Esophagus (tissue), 2 donors: ENCODE results near the gene PHACTR2. TPM values are rescaled to one million over a fixed set of nuclear protein-coding genes. Genes with fewer than 3 reads are reported as not detected.

Experiments
- H3K27ac ChIP-seq, 2 donors: one replicate each; pipeline ENCODE4 v1.5.1; 2013; ENCODE audit warnings: low read depth in 2 of 2, mild to moderate bottlenecking in 2 of 2, inconsistent platforms in 1 of 2, low read length in 1 of 2, moderate library complexity in 1 of 2
- H3K27me3 ChIP-seq, 2 donors: one replicate each; pipeline ENCODE4 v1.6.1; 2013; ENCODE audit warnings: low read length in 2 of 2, control low read depth in 1 of 2, mild to moderate bottlenecking in 1 of 2; ENCODE audit not compliant: insufficient read depth in 2 of 2, control insufficient read depth in 1 of 2
- H3K36me3 ChIP-seq, 2 donors: one replicate each; pipeline ENCODE4 v1.6.1; 2013; ENCODE audit warnings: low read length in 1 of 2; ENCODE audit not compliant: control insufficient read depth in 2 of 2, insufficient read depth in 2 of 2
- H3K4me1 ChIP-seq, 2 donors: one replicate each; pipeline ENCODE4 v1.6.1; 2013; ENCODE audit warnings: low read length in 1 of 2; ENCODE audit not compliant: control insufficient read depth in 2 of 2, insufficient read depth in 2 of 2
- H3K4me3 ChIP-seq, 2 donors: one replicate each; pipeline ENCODE4 v1.5.1; 2013; ENCODE audit warnings: low read length in 2 of 2, mild to moderate bottlenecking in 2 of 2, low read depth in 1 of 2, moderate library complexity in 1 of 2
- H3K9me3 ChIP-seq, 2 donors: one replicate each; pipeline ENCODE4 v1.6.1; 2013; ENCODE audit warnings: mild to moderate bottlenecking in 2 of 2, low read depth in 1 of 2, low read length in 1 of 2, moderate library complexity in 1 of 2; ENCODE audit not compliant: control insufficient read depth in 2 of 2, insufficient read depth in 1 of 2
- WGBS, 2 donors: extraction: QIAGEN DNeasy Blood & Tissue Kit; methylation state at CpG; one replicate each; pipeline ENCODE4 v1.1.7; 2013; 5-methylcytosine and 5-hydroxymethylcytosine counted together
- polyA plus RNA-seq, 2 donors: library from polyadenylated mRNA; stranded (reverse); fragments of 200-250 nt; gene quantifications; one replicate each; pipeline ENCODE4 v1.2.3, GENCODE V29; 2013
- donor health status: healthy with polysubstance abuse.
- donor health status: Bipolar disorder and iron deficiency.

PHACTR2 gene
- polyA plus RNA-seq, 2 donors = 12.3 to 13.2 TPM

GRCh38 chr6:143695130-143695968 is 17.6 kb downstream of the PHACTR2 start:
- 71% methylated on average over 7 of the region's 7 CpGs for WGBS, 2 donors
- H3K9me3 ChIP-seq = no peaks in the 10 kb centered on the region
- H3K36me3 ChIP-seq = no peaks in the 10 kb centered on the region
- no peak overlapping the region for H3K4me3 ChIP-seq
- H3K27ac ChIP-seq = no peak overlapping the region
- H3K4me1 ChIP-seq = peaks cover 3 to 6% of the 10 kb centered on the region in 2 donors
- no peaks in the 10 kb centered on the region for H3K27me3 ChIP-seq

- no peaks in the 10 kb centered on the region for H3K27me3 ChIP-seq
- no peaks in the 10 kb centered on the region for H3K36me3 ChIP-seq
- H3K27ac ChIP-seq = no peak overlapping the region
- 57 to 68% methylated on average over 4 of the region's 4 CpGs for WGBS, 2 donors
- H3K9me3 ChIP-seq = no peaks in the 10 kb centered on the region
- peaks cover 3 to 6% of the 10 kb centered on the region in 2 donors for H3K4me1 ChIP-seq
- no peak overlapping the region for H3K4me3 ChIP-seq
Observed at GRCh38 chr6:143695969-143696663, 18.4 kb downstream of the PHACTR2 start.

DNA sequence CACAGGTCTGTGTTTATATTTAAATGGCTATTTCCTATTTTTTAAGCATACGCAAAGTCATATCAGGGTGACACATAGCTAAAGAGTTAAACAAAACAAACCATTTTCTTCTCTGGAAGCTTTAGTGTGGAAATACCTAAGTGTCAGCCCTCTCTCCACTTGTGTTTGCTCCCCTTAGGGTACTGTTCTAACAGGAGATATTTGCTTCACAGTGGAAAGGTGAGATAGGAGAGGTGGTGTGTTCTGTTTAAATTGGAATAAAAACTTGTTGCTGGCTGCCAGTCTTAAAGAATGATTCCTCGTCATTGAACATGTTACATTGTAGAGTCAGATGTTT is 18.9 kb downstream of the PHACTR2 start:
- Histone ChIP-seq H3K36me3 (no peaks in the 10 kb centered on the region), H3K27ac (peak overlapping the region in 1 of 2 donors; percentile 8), H3K27me3 (no peaks in the 10 kb centered on the region), H3K9me3 (no peaks in the 10 kb centered on the region), H3K4me1 (peaks cover 3 to 6% of the 10 kb centered on the region in 2 donors), H3K4me3 (no peak overlapping the region)
- 61 to 63% methylated on average over 2 of the region's 2 CpGs for WGBS, 2 donors

GRCh38 chr6:143697076-143697800 is 19.5 kb downstream of the PHACTR2 start:
- H3K27me3 ChIP-seq = no peaks in the 10 kb centered on the region
- H3K9me3 ChIP-seq = no peaks in the 10 kb centered on the region
- no peak overlapping the region for H3K4me3 ChIP-seq
- H3K36me3 ChIP-seq = no peaks in the 10 kb centered on the region
- H3K4me1 ChIP-seq = peaks cover 0 to 6% of the 10 kb centered on the region in 2 donors
- WGBS, 2 donors = 49 to 55% methylated on average over 2 of the region's 2 CpGs
- H3K27ac ChIP-seq = no peak overlapping the region

- peaks cover 0 to 6% of the 10 kb centered on the region in 2 donors for H3K4me1 ChIP-seq
- no peak overlapping the region for H3K27ac ChIP-seq
- 87 to 88% methylated on average over 3 of the region's 3 CpGs for WGBS, 2 donors
- H3K4me3 ChIP-seq = no peak overlapping the region
- no peaks in the 10 kb centered on the region for H3K9me3 ChIP-seq
- no peaks in the 10 kb centered on the region for H3K27me3 ChIP-seq
- no peaks in the 10 kb centered on the region for H3K36me3 ChIP-seq
Observed at GRCh38 chr6:143698329-143698728, 20.6 kb downstream of the PHACTR2 start.

GRCh38 chr6:143698759-143699429 is 21.1 kb downstream of the PHACTR2 start:
- no peaks in the 10 kb centered on the region for H3K9me3 ChIP-seq
- H3K36me3 ChIP-seq = no peaks in the 10 kb centered on the region
- 92 to 94% methylated on average over 8 of the region's 8 CpGs for WGBS, 2 donors
- peaks cover 0 to 4% of the 10 kb centered on the region in 2 donors for H3K4me1 ChIP-seq
- no peaks in the 10 kb centered on the region for H3K27me3 ChIP-seq
- H3K4me3 ChIP-seq = no peak overlapping the region
- no peak overlapping the region for H3K27ac ChIP-seq

DNA sequence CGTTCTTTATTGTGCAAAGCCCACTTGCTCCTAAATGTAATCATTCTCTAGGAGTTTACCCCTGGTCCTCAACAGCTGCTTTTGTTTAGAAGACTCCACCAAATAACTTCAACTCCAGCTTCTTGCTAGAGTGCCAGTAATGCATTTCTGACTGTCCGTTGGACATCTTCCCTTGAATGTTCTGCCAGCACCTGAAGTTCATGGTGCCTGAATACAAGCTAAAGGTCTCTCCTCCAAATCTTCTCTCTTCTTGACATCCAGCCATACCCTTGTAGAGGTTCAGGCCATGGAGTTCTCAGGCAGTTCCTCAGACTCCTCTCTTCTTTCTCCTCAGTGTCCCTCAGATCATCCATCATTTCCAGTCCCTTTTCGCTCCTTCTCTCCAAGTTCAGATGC is 21.7 kb downstream of the PHACTR2 start:
- H3K4me3 ChIP-seq = no peak overlapping the region
- H3K4me1 ChIP-seq = peaks cover 0 to 3% of the 10 kb centered on the region in 2 donors
- 79 to 81% methylated on average over 3 of the region's 3 CpGs for WGBS, 2 donors
- no peaks in the 10 kb centered on the region for H3K9me3 ChIP-seq
- H3K27me3 ChIP-seq = no peaks in the 10 kb centered on the region
- no peaks in the 10 kb centered on the region for H3K36me3 ChIP-seq
- peak overlapping the region in 1 of 2 donors; percentile 37 for H3K27ac ChIP-seq

GRCh38 chr6:143700684-143701348 is 23.1 kb downstream of the PHACTR2 start:
- Histone ChIP-seq H3K36me3 (no peaks in the 10 kb centered on the region), H3K27ac (no peak overlapping the region), H3K27me3 (no peaks in the 10 kb centered on the region), H3K9me3 (no peaks in the 10 kb centered on the region), H3K4me3 (no peak overlapping the region), H3K4me1 (peaks cover 0 to 3% of the 10 kb centered on the region in 2 donors)
- 55% methylated on average over 8 of the region's 8 CpGs for WGBS, 2 donors
